Activated T-helper 17 cell treated with anti-CD3 and anti-CD28 coated beads, Interleukin-2, amount 50 U/mL, for 72 hours (primary cell): ENCODE data around the gene RNASE8. TPM values are rescaled to one million over a fixed set of nuclear protein-coding genes. Genes with fewer than 3 reads are reported as not detected.

ENCODE experiments used
- ATAC-seq: fragments of 150-1000 bp; cut with Tn5 transposase; replicated peaks from 2 replicates; pipeline ENCODE4 v1.10.0; 2021; ENCODE audit warnings: mild to moderate bottlenecking, moderate library complexity
- H3K27ac Mint-ChIP-seq: one replicate; pipeline ENCODE4 v1.8.0; 2022; ENCODE audit warnings: mixed read lengths
- H3K27me3 Mint-ChIP-seq: one replicate; pipeline ENCODE4 v1.8.0; 2022; ENCODE audit warnings: mixed read lengths
- H3K36me3 Mint-ChIP-seq: one replicate; pipeline ENCODE4 v1.8.0; 2022; ENCODE audit warnings: low read depth, mild to moderate bottlenecking, mixed read lengths
- H3K4me1 Mint-ChIP-seq: one replicate; pipeline ENCODE4 v1.8.0; 2022; ENCODE audit warnings: mixed read lengths
- H3K4me3 Mint-ChIP-seq: one replicate; pipeline ENCODE4 v1.8.0; 2022; ENCODE audit warnings: mild to moderate bottlenecking, mixed read lengths
- H3K9me3 Mint-ChIP-seq: one replicate; pipeline ENCODE4 v1.8.0; 2022; ENCODE audit warnings: mixed read lengths
- total RNA-seq, 2 donors: library from RNA; stranded (reverse); gene quantifications; one replicate each; pipeline ENCODE4 v1.2.3, GENCODE V29; 2022

Gene RNASE8
- total RNA-seq, 2 donors from 2014 or later: not detected

DNA sequence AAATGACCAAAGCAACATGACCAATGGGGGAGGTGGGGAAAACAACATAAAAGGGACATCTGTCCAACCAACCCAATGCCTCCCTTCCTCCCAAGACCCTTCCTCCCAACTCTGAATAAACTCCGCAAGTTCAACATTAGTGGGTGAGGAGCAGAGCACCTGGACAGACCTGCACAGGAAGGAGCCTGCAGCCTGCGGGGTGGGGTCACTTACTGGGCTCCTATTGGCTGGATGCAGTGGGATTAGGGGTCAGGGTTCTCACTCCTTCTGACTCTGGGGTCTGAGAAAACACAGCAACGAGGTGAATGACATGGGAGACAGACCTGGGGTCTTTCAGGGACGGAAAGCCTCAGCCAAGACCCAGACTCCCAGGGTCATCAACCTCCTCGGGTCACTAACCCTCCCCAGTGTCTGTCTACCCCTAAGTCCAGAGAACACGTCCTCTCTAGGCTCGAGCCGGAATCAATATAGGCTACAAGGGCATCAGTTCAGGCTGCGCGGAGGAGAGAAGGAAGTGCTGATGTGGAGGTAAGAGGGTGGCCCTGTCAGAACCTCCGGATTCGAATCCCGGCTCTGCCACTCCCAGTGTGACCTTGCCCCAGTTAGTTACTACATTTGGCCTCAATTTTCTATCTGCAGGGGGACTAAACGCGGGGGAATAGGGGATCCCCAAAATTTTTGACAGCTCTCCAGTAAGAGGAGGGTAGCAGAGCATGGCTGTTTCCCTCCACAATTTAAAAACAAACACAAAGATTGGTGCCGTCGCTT, 33.6 kb upstream of the RNASE8 start:
- peaks cover 12% of the 10 kb centered on the region for H3K4me1 Mint-ChIP-seq
- peaks cover 11% of the 10 kb centered on the region for H3K36me3 Mint-ChIP-seq
- H3K27me3 Mint-ChIP-seq: no peaks in the 10 kb centered on the region
- peak overlapping the region; percentile 66 for H3K27ac Mint-ChIP-seq
- no peaks in the 10 kb centered on the region for H3K9me3 Mint-ChIP-seq
- peak; percentile 54 for ATAC-seq
- peak overlapping the region; percentile 86 for H3K4me3 Mint-ChIP-seq

DNA sequence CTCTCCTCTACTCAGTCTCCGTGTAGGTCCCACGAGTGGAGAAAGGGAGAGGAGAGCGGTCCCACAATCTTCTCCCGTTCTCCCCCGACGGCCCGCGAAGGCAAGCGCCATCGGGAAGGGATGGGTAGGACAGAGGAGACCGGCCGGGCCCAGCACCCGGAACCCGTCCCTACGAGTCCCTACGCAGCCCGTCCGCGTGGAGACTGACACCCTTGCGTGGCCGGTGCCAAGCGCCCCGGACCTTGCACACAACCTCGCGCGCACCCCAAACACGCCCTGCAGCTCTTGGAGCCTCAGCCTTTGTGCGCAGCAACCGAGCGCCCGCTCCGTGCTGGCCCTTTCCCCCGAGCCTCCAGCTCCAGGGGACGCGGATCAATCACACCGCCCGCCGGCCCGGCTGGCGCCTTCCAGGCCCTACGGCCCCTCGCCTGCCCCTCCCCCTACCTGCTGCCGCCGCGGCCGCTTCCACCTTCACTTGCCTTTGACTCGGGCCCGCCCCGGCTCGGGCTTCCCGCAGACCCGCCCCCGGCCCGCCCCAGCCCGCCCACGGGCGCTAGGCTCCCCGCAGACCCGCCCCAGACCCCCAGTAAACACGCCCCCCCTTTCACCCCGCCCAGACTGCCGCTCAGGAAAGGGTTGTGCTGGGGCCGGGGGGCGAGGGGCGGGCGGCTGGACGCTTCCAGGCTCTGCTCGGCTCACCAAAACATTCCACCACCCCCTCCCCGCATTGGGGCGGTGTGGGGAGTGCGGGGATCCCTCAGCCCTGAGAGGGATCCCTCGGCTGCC, 32.8 kb upstream of the RNASE8 start, which contains the start of gene NDRG2:
TSS of gene NDRG2 (minus strand) at position 477 of the 786 bp plus-strand sequence. CDS start 1,746 bp downstream, outside the sequence.
- peaks cover 6% of the 10 kb centered on the region for H3K36me3 Mint-ChIP-seq
- no peaks in the 10 kb centered on the region for H3K27me3 Mint-ChIP-seq
- no peaks in the 10 kb centered on the region for H3K9me3 Mint-ChIP-seq
- peak; percentile 83 for ATAC-seq
- peaks cover 12% of the 10 kb centered on the region for H3K4me1 Mint-ChIP-seq
- peak within 1 kb of the TSS; percentile 66 for H3K27ac Mint-ChIP-seq
- H3K4me3 Mint-ChIP-seq: peak within 1 kb of the TSS; percentile 86

DNA sequence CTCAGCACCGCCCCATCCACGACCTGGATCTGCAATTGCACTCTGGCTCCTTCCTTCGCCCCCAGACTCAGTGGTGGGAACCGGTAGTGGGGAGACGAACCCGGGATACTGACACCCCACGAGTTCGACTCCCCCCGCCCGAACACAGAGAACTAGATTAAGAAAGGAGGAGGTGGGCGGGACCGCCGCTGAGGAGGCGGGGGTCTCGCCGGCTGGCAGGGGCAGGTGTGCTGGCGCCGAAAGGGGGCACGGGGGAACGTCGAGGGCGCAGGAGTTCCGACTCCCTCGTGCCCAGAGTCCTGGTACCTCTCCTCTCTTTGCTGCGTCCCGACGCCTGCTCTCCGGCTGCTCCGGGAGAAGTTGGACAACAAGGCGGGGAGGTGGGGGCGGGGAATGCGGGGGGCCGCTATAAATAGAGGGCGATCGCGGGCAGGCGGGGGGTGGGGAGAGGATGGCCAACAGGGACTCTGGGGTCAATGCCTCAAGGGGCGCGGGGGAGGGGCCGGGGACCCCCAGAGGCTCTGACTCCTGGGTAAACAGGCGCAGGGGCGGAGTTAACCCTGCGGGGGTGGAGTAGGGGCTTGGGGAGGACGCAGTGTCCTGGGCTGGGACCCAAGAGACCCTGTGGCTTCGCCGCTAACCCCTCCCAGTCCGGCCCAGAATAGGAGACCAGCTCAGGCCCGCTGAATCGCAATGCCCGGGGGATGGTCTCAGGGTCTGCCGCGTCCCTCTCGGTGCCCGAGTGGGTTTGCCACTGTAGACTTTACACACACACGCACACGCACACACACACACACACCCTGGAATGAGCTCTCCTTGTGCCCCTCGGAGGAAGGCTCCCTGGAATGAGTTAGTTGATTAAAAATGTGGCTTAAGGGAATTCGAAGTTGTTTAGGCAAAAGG, 32.0 kb upstream of the RNASE8 start:
- no peaks in the 10 kb centered on the region for H3K27me3 Mint-ChIP-seq
- no peak overlapping the region for H3K27ac Mint-ChIP-seq
- peak overlapping the region; percentile 86 for H3K4me3 Mint-ChIP-seq
- no peak for ATAC-seq
- H3K9me3 Mint-ChIP-seq: no peaks in the 10 kb centered on the region
- peaks cover 12% of the 10 kb centered on the region for H3K4me1 Mint-ChIP-seq
- H3K36me3 Mint-ChIP-seq: peaks cover 3% of the 10 kb centered on the region

DNA sequence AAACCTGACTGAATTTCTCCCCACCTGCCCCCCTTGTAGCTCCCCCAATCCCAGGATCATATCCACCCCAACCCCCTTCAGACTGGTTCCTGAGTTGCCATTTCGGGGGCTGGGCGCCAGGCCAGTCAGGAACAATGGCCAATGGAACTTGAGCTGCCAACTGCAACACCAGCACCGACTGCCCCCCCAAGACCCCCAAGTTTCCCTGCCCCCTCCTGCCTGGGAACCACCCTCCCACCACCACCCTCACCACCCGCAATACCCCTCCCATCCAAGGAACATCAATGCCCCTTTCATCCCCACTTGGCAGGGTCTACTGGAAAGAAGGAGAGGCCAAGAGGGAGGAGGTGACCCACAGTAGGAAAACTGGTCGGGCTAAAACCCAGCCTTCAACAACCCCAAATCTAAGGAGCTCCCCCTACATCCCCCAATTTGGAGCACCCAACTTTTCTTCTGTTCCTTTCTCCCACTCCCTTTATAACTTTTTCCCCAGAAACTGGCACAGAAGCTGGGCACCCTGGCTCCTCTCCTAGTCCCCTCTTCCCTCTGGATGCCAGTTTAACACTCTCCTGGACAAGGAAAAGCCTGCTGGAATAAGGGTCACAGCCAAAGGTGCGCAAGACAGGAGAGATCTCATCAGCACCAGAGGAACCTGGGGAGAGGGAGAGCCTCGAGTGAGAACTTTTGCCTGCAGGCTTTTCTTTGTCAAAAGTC, 31.2 kb upstream of the RNASE8 start:
- Mint-ChIP-seq H3K36me3 (no peaks in the 10 kb centered on the region), H3K27me3 (no peaks in the 10 kb centered on the region), H3K4me1 (peaks cover 12% of the 10 kb centered on the region), H3K27ac (no peak overlapping the region), H3K9me3 (no peaks in the 10 kb centered on the region), H3K4me3 (peak overlapping the region; percentile 86)
- ATAC-seq: no peak

DNA sequence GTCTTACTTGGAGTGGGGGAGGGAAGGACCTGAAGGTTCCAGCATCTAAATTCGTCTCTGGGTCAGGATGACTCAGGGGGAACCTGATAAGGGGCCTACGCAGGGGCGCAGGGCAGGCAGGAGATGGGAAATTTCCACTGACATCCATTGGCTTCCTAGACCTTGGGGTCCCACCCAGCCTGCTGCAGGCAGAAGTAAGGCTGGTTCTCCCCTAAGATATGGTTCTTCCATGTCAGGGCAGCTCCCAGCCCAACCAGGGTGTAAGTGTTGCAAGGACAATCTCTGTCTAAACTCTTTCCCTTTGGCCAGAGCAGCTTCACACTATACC, 30.7 kb upstream of the RNASE8 start:
- Mint-ChIP-seq H3K27ac (no peak overlapping the region), H3K4me3 (no peak overlapping the region), H3K4me1 (peaks cover 12% of the 10 kb centered on the region), H3K27me3 (no peaks in the 10 kb centered on the region), H3K9me3 (no peaks in the 10 kb centered on the region), H3K36me3 (no peaks in the 10 kb centered on the region)
- ATAC-seq: no peak

DNA sequence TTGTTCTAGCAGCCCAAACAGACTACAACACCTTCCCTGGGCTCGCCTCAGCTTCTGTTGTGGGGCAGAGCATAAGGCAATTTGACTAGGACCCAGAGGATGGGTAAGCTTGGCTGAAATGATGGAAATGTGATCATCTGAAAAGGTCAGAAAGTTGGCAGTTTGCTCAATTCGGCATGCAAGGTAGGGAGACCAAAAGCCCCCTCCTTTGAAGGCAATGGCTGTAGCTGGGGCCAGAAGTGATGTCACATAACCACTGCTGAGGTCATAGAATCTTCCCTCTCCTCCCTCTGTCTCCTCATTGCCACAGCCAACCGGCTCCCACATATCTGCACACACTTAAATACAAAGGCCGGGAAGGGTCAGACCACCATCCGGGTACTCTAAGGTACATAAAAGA, 27.7 kb upstream of the RNASE8 start, which contains the start of gene TPPP2:
TSS of gene TPPP2 (plus strand) at position 301 of the 400 bp plus-strand sequence. CDS start 365 bp downstream, outside the sequence.
- no peaks in the 10 kb centered on the region for H3K36me3 Mint-ChIP-seq
- ATAC-seq: no peak

DNA sequence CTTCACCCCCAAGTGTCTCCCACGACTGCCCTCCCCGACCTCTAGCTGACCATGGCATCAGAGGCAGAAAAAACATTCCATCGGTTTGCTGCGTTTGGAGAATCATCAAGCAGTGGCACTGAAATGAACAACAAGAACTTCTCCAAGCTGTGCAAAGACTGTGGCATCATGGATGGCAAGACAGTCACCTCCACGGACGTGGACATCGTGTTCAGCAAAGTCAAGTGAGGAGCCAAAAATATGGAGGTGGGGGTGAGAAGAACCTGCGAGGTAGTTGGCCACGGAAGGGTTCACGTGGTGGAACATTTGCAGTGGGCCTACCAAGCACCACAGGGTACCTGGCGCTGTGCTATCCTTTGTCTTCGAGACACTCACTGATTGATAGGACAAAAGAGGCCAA, 27.1 kb upstream of the RNASE8 start:
- Mint-ChIP-seq H3K36me3 (no peaks in the 10 kb centered on the region), H3K4me1 (no peaks in the 10 kb centered on the region), H3K9me3 (no peaks in the 10 kb centered on the region), H3K4me3 (no peak overlapping the region), H3K27me3 (peaks cover 9% of the 10 kb centered on the region), H3K27ac (no peak overlapping the region)
- ATAC-seq: no peak

More for the DNA sequence above, 27.7 kb upstream of the RNASE8 start, which contains the start of gene TPPP2:
- no peak within 1 kb of the TSS for H3K27ac Mint-ChIP-seq
- H3K4me1 Mint-ChIP-seq: no peaks in the 10 kb centered on the region
- no peak within 1 kb of the TSS for H3K4me3 Mint-ChIP-seq
- no peaks in the 10 kb centered on the region for H3K9me3 Mint-ChIP-seq
- peaks cover 9% of the 10 kb centered on the region for H3K27me3 Mint-ChIP-seq

DNA sequence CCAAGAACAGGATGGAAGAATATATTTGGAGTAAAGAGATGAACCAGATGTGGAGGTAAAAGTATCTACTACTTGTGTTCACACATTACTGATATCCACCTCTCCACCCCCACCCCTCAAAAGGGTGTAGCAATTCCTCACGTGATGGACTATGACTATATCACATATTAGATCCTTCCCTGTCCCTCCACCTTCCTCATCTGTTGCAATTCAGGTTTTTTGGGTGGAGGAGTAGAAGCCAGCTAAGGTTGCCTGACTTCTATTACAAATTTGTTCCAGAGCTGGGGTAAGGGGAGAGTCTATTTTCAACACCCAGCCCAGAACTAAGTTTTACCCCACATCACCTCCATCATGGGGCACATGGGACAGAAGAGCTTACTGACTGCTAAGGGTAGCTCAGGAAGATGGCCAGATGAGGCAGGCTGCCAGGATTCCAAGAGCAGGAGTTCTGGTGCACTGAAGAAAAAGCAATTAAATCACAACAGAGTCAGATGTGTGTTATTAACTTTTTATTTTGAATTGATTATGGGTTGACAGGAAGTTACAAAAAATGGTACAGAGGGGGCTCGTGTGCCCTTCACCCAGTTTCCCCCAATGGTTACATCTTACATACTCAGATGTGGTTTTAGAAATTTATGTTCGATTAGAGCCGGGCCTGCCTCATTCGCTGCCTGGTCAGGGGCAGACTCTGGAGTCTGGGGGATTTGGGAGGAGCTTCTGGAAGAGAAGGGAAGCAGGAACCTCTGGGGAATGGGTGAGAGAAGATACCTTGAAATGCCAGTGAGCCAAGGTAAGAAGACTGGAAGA, 25.1 kb upstream of the RNASE8 start:
- Mint-ChIP-seq H3K27ac (peak overlapping the region; percentile 47), H3K9me3 (no peaks in the 10 kb centered on the region), H3K4me1 (no peaks in the 10 kb centered on the region), H3K4me3 (no peak overlapping the region), H3K36me3 (no peaks in the 10 kb centered on the region), H3K27me3 (peaks cover 9% of the 10 kb centered on the region)
- ATAC-seq: no peak

DNA sequence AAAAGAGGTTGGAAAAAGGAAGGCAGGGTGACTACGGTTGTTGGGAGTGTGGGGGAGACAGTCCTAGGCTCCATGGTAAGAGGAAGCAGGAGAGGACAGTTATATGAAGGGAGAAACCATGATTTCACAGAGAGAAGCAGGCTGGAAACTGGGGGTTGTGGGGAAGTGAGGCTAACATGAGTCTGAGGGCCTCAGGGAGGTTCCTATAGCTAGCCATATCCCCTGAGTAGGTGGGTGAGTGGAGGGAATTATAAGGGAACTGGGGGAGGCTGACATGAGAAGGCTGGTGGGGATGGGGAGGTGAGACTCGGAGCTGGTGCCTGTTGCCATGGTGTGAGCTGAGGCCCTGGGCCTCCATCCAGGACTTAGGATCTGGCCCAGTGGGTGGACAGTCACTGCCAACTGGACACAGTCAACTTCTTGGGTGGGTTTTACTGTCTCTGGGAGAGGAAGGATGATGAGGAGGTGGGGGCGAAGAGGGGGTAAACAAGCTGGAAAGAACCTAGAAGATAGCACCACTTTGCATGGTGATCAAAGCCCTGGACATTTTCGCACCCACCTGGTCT, 24.4 kb upstream of the RNASE8 start:
- Mint-ChIP-seq H3K4me1 (no peaks in the 10 kb centered on the region), H3K27ac (peak overlapping the region; percentile 47), H3K27me3 (peaks cover 9% of the 10 kb centered on the region), H3K9me3 (no peaks in the 10 kb centered on the region), H3K4me3 (no peak overlapping the region), H3K36me3 (no peaks in the 10 kb centered on the region)
- ATAC-seq: no peak

DNA sequence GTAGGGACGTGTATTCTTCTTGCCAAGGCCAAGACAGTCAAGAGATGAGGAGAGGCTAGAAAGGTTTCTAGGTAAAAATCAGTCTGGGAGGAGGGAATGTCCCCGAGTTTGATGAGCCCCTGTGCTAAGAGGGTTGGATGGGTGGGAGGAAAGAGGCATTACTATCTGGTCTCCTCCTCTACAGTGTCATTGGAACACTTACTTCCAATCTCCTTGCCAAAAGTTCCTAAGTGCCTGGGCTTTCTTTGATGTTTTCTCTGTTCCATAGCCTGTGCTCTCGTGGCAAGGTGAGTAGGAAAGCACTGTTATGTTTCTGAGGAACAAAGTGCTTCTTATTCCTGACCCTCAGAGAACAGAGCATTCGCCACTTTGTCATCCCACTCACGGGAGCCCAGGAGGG, 22.9 kb upstream of the RNASE8 start, which contains the start of gene RNASE13:
TSS of gene RNASE13 (minus strand) at position 101 of the 400 bp plus-strand sequence. CDS start 519 bp downstream, outside the sequence.
- H3K9me3 Mint-ChIP-seq: no peaks in the 10 kb centered on the region
- H3K27ac Mint-ChIP-seq: no peak within 1 kb of the TSS
- ATAC-seq: no peak
- no peak within 1 kb of the TSS for H3K4me3 Mint-ChIP-seq
- H3K27me3 Mint-ChIP-seq: peaks cover 9% of the 10 kb centered on the region
- H3K4me1 Mint-ChIP-seq: no peaks in the 10 kb centered on the region
- H3K36me3 Mint-ChIP-seq: no peaks in the 10 kb centered on the region

DNA sequence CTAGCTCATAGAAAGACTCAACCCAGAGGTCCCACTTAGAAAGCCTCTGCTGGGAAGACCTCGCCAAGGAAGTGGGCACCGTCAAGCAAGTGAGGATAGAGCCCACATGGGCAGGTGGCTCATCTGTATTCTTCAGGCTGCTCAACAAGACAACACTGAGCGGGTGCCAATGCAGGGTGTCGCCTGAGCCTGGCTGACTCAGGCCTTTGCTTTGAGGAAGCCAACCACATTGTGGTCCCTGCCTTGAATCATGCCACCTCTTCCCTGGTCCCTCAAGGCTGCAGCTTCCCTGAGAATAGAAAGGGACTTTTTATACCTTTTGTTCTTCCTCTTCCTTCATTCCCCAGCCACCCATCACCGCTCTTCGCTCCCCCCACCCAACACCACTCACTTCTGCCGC, 20.9 kb upstream of the RNASE8 start:
- H3K27ac Mint-ChIP-seq: no peak overlapping the region
- H3K4me3 Mint-ChIP-seq: no peak overlapping the region
- no peaks in the 10 kb centered on the region for H3K4me1 Mint-ChIP-seq
- peak; percentile 61 for ATAC-seq
- peaks cover 9% of the 10 kb centered on the region for H3K27me3 Mint-ChIP-seq
- no peaks in the 10 kb centered on the region for H3K9me3 Mint-ChIP-seq
- H3K36me3 Mint-ChIP-seq: no peaks in the 10 kb centered on the region

DNA sequence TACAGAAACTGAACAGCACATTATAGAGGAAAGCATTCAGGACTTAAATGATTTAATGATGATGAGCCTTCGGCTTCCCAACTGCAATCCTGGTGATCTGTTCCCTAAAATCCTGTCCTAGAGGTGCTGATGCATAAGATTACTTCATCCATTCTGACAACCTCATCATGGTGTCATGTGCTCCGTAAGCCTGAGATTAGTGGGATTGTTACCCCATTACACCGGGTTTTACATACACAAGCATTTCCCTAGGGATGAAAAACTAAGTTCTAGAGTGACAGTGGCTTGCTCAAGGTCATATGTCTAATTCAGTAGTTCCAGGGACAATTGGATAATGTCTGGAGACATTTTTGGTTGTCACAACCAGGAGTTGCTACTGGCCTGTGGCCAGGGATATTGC, 20.5 kb upstream of the RNASE8 start:
- H3K36me3 Mint-ChIP-seq: no peaks in the 10 kb centered on the region
- H3K4me3 Mint-ChIP-seq: no peak overlapping the region
- no peaks in the 10 kb centered on the region for H3K4me1 Mint-ChIP-seq
- no peak overlapping the region for H3K27ac Mint-ChIP-seq
- no peaks in the 10 kb centered on the region for H3K9me3 Mint-ChIP-seq
- no peak for ATAC-seq
- peaks cover 9% of the 10 kb centered on the region for H3K27me3 Mint-ChIP-seq
